Measurements from ENCODE around the gene FSTL4.
A peak's percentile ranks its signal among the peaks of the same experiment; 100 is the strongest.

The FSTL4 gene

DNA sequence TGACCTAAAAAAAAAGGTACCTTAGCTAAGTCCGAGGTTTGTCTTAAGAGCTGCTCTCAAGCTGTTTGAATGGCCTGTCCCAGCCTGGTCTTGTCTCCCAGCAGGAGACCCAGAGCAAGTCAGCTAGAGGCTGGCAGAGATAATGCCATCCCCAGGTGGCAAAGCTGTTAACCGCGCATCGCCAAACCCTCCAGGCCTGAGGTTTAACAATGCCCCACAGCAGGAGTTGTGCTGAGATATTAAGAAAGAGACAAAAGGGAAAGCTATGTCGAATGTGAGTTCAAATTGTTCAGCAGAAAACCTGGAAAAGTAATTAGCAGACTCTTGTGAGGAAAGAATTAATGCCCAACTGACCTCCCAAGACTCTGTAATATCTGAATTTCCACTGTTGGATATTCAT, 187.1 kb downstream of the FSTL4 start:
- Mint-ChIP-seq H3K27ac (no peak overlapping the region), H3K27me3 (peaks cover 37 to 63% of the 10 kb centered on the region in 2 donors), H3K4me1 (ENCODE audit: low read depth in 2 of 2) (peaks cover 9 to 10% of the 10 kb centered on the region in 2 donors), H3K4me3 (no peak overlapping the region), H3K9me3 (no peaks in the 10 kb centered on the region), H3K36me3 (ENCODE audit: insufficient read depth) (no peaks in the 10 kb centered on the region)
- no peak for DNase-seq
- no peak for ATAC-seq (replicated peaks)

DNA sequence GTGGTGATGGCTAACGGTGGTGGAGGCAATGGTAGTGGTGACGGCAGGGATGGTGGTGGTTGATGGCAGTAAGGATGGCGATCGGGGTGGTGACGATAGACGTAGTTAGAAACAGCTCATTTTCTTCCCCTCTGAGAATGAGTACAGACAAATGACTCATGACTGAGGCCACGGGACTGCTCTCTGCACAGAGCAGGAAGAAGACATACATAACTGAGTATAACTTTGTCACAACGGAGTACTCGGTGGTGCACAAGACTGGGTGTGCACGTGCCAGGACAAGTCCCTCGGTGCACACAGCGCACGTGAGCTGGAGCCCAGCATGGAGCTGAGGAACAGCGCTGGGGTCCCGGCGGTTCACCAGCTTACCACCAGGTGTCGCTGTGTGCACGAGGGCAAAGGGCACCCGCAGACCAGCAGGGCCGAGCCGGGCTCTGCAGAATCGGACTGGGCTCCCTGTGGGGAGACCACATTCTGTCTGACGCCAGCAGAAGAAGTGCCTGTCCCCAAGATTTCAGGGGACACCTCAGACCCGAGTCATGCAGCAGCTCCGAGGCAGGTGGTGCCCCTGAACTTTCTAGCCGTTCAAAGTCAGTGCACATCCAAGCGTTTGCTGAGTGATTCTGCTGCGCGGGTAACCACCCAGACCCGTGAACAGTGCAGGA, 188.6 kb downstream of the FSTL4 start:
- Mint-ChIP-seq H3K27ac (peak overlapping the region in 1 of 2 donors; percentile 13), H3K36me3 (ENCODE audit: insufficient read depth) (no peaks in the 10 kb centered on the region), H3K9me3 (no peaks in the 10 kb centered on the region), H3K27me3 (peaks cover 31 to 52% of the 10 kb centered on the region in 2 donors), H3K4me3 (peak overlapping the region in 1 of 2 donors; percentile 45), H3K4me1 (ENCODE audit: low read depth in 2 of 2) (peaks cover 9 to 10% of the 10 kb centered on the region in 2 donors)
- ATAC-seq (replicated peaks) = peak; percentile 87
- peak; percentile 50 to 68 (median 67) for DNase-seq

DNA sequence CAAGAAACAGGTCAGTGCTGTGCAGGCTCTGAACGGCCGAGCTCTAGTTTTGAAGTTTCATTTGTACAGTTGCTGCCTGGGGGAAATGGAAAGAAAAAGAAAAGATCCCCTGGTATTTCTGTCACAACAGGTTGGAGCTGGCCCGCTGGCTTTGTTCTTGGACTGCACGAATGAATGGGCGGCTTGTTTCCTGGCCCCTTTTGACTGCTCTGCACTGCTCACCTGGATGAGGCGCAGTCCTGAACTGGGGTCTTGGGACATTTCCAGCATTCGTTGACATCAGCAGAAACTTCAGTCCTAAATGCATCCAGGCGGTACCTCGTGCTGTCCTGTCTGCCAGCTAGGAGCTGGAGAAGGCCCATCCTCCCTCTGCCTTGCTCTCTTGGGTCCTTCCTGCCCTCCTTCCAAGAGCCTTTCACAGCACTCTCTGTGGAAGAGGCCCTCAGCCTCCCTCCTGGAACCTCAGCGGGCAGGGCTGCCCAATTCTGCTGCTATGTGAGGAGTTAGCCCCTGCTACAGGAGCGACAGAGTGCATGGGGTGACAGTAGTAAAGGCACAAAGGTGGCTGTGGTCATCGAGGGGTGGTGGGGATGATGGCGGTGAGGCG, 189.2 kb downstream of the FSTL4 start:
- H3K36me3 Mint-ChIP-seq (ENCODE audit: insufficient read depth) = no peaks in the 10 kb centered on the region
- peaks cover 31 to 52% of the 10 kb centered on the region in 2 donors for H3K27me3 Mint-ChIP-seq
- ATAC-seq (replicated peaks) = no peak
- H3K27ac Mint-ChIP-seq = peak overlapping the region in 1 of 2 donors; percentile 13
- H3K4me1 Mint-ChIP-seq (ENCODE audit: low read depth in 2 of 2) = peaks cover 9 to 10% of the 10 kb centered on the region in 2 donors
- H3K4me3 Mint-ChIP-seq = no peak overlapping the region
- no peak for DNase-seq
- H3K9me3 Mint-ChIP-seq = no peaks in the 10 kb centered on the region

DNA sequence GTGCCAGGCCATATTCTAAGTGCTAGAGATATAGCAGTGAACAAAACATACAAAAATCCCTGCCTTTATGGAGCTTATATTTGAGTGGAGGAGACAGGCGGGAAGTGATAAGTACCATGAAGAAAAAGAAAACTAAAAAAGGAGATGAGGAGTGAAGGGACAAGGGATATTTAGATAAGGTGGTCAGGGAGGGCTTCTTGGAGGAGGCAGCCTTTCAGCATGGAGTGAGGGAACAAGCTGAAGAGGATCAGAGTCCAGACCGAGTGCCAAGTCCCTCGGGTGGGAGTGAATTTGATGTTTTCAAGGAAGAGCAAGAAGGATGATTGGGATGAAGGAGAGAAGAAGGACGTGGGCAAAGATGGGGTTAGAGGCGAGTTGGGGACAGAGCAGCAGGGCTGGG, 190.5 kb downstream of the FSTL4 start:
- H3K9me3 Mint-ChIP-seq = no peaks in the 10 kb centered on the region
- H3K27me3 Mint-ChIP-seq = peaks cover 40 to 55% of the 10 kb centered on the region in 2 donors
- no peak for DNase-seq
- peaks cover 9 to 10% of the 10 kb centered on the region in 2 donors for H3K4me1 Mint-ChIP-seq (ENCODE audit: low read depth in 2 of 2)
- no peaks in the 10 kb centered on the region for H3K36me3 Mint-ChIP-seq (ENCODE audit: insufficient read depth)
- no peak overlapping the region for H3K27ac Mint-ChIP-seq
- no peak for ATAC-seq (replicated peaks)
- no peak overlapping the region for H3K4me3 Mint-ChIP-seq

DNA sequence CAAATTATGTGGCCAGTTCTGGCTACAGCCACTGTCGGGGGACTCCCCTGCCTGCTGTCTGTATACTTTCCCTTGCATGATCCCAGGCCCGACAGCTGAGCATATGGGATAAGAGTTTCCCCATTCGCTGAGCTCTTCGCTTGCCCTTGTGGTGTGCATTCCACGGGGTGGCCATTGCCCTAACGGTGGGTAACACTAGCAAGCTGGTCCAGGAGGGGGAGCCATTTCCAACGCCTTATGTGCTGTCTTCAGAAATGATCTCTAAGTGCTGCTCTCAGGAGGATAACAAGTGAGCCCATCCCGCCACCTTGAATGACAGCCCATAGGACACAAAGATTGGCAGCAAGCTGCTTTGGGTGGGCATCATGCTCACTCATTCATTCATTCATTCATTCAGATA, 190.9 kb downstream of the FSTL4 start:
- Mint-ChIP-seq H3K27me3 (peaks cover 40 to 55% of the 10 kb centered on the region in 2 donors), H3K36me3 (ENCODE audit: insufficient read depth) (no peaks in the 10 kb centered on the region), H3K4me1 (ENCODE audit: low read depth in 2 of 2) (peaks cover 9 to 10% of the 10 kb centered on the region in 2 donors), H3K27ac (no peak overlapping the region), H3K9me3 (no peaks in the 10 kb centered on the region), H3K4me3 (no peak overlapping the region)
- ATAC-seq (replicated peaks) (no peak), DNase-seq (no peak)

DNA sequence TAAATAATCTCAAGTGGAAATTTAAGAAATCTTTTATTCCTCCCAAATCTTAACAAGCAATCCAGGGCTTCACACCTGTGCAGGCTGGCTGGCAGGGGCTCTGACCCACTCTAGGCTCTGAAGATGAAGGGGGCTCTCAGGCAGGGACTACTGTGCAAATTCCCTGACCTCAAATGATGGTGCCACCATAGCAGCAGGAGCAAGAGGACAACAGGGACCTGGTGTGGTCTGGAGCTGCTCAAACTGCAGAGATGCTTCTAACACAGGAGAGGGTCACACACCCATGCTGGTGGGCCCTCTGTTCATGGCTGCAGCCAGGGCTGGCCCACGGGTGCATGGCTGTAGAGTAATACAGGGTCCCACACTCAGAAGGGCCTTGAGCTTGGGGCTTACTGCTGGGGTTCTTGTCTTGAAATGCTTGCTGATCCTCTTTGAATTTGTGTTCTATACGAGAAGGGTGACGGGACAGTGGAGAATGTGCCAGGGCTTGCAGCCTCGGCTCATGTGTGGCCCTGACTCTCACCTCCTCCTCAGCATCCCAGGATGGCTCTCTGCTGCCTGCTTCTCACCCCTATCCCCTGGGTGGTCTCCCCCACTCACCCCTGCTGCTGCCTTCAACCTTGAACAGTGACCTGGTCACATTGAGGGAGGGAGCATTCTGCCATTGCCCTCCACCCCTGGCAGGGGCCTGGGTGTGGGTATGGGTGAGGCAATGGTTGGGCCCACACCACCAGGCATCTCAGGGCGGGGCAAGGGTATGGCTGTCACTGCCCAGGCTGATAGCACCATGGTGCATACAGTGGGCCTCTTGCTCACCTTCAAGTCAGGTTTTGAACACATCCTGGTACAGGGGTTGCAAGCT, 191.7 kb downstream of the FSTL4 start:
- H3K27ac Mint-ChIP-seq = no peak overlapping the region
- H3K27me3 Mint-ChIP-seq = peaks cover 41 to 55% of the 10 kb centered on the region in 2 donors
- ATAC-seq (replicated peaks) = no peak
- peaks cover 9 to 10% of the 10 kb centered on the region in 2 donors for H3K4me1 Mint-ChIP-seq (ENCODE audit: low read depth in 2 of 2)
- no peaks in the 10 kb centered on the region for H3K36me3 Mint-ChIP-seq (ENCODE audit: insufficient read depth)
- H3K9me3 Mint-ChIP-seq = no peaks in the 10 kb centered on the region
- H3K4me3 Mint-ChIP-seq = no peak overlapping the region
- no peak for DNase-seq

DNA sequence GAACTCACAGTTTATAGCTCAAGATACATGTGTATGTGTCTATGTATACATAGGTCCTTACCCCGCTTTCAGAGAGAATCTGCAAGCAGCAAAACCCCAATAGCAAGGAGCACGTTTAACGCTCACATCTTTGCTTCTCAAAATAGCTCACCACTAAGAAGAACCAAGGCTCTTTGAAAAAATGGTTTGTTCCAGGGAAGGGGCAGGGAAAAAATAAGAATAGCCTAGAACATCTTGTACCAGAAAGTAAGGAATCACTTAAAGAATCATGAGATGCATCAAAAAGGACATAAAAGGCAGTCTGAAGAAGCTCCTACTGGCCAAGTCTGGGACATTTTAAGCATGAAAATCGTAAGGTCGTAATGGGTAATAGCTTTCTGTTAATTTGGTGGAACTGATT, 196.4 kb downstream of the FSTL4 start:
- Mint-ChIP-seq H3K27ac (no peak overlapping the region), H3K27me3 (peaks cover 56 to 66% of the 10 kb centered on the region in 2 donors), H3K4me1 (ENCODE audit: low read depth in 2 of 2) (no peaks in the 10 kb centered on the region), H3K4me3 (no peak overlapping the region), H3K9me3 (no peaks in the 10 kb centered on the region), H3K36me3 (ENCODE audit: insufficient read depth) (no peaks in the 10 kb centered on the region)
- no peak for ATAC-seq (replicated peaks)
- DNase-seq = no peak

DNA sequence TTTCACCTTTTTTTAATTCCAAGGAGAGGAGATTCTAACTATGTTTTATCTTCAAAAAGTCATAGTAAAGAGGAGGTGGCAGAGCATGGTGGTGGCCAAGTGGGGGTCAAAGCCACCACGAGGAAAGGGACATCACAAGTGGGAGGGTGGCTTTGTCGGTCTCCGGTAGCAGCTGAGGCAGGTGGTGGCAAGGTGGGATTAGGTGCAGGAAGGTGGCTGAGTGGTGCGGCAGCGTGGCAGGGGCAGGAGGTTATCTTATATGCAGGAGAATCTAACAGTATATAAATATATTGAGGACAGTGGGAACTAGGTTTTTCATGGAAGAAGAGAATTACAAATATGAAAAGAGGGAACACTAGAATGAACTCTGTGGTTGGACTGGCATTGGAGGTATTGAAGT, 196.8 kb downstream of the FSTL4 start:
- no peaks in the 10 kb centered on the region for H3K36me3 Mint-ChIP-seq (ENCODE audit: insufficient read depth)
- no peaks in the 10 kb centered on the region for H3K4me1 Mint-ChIP-seq (ENCODE audit: low read depth in 2 of 2)
- H3K27ac Mint-ChIP-seq = no peak overlapping the region
- DNase-seq = no peak
- H3K9me3 Mint-ChIP-seq = no peaks in the 10 kb centered on the region
- H3K27me3 Mint-ChIP-seq = peaks cover 60 to 67% of the 10 kb centered on the region in 2 donors
- no peak for ATAC-seq (replicated peaks)
- H3K4me3 Mint-ChIP-seq = no peak overlapping the region

DNA sequence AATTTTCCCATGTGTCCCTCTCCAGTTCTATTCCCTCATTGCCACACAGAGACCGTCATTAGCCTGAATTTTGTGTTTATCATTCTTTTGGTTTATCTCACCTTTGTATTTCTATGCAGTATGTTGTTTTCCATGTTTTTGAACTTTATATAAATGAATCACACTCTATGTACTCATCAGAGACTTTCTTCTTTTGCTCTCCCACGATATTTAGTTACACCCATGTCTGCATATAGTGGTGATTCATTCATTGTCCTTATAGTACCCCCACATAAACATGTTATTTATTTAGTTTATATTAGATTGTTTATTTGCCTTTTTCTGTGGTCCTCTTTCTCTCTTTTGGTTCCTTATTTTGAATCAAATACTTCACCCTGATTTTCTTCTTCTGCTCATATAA, 199.7 kb downstream of the FSTL4 start:
- Mint-ChIP-seq H3K27ac (no peak overlapping the region), H3K4me1 (ENCODE audit: low read depth in 2 of 2) (no peaks in the 10 kb centered on the region), H3K4me3 (no peak overlapping the region), H3K36me3 (ENCODE audit: insufficient read depth) (no peaks in the 10 kb centered on the region), H3K27me3 (peaks cover 63 to 73% of the 10 kb centered on the region in 2 donors), H3K9me3 (no peaks in the 10 kb centered on the region)
- DNase-seq (no peak), ATAC-seq (replicated peaks) (no peak)

DNA sequence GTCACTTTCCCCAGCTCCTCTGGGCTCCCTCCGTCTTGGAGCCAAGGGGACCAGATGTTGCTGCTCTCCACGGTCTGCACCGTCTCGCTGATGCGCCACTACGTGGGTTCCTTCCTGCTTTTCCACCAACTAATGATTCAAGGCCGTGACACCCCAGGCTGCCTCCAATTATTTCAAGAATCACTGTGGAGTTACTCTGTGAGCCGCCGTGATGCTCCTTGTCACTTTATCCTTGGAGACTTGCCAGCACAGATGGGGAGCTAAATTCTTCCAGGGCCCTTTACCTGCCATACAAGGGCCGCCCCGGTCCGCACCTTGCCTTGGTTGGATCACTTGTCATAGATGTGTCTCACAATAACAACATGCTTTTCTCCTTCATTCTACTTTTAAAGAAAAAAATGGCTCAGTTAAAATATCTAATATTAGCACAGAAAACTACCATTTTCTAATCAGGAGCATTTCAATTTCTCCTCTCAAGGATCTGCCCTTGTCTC, 202.0 kb downstream of the FSTL4 start:
- no peaks in the 10 kb centered on the region for H3K36me3 Mint-ChIP-seq (ENCODE audit: insufficient read depth)

DNA sequence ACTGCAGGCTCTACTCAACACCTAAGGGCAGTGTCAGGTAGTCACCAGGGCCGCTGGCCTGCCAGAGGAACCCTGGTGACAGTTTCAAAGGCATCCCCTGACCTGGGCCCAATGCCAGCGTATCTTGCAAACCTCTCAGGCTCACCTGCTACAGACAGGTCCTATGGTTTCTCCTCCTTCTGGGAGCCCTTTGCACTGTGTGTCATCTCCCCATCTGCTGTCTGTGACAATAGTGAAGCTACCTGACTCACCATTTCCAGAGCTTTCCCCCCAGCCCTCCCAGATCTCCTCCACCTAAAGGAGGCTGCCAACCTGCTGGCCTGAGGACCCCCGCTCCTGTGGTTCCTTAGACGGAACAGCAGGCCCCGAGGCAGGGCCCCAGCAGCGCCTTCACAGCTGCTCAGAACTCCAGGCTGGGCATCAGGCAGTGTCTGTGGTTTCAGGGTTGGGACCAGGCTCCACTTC, 203.1 kb downstream of the FSTL4 start:
- no peak overlapping the region for H3K27ac Mint-ChIP-seq
- H3K4me3 Mint-ChIP-seq = no peak overlapping the region
- ATAC-seq (replicated peaks) (no peak), DNase-seq (no peak)
- H3K27me3 Mint-ChIP-seq = peaks cover 36 to 49% of the 10 kb centered on the region in 2 donors
- no peaks in the 10 kb centered on the region for H3K9me3 Mint-ChIP-seq
- no peaks in the 10 kb centered on the region for H3K4me1 Mint-ChIP-seq (ENCODE audit: low read depth in 2 of 2)
- H3K36me3 Mint-ChIP-seq (ENCODE audit: insufficient read depth) = no peaks in the 10 kb centered on the region

More for the DNA sequence above, 202.0 kb downstream of the FSTL4 start:
- ATAC-seq (replicated peaks) = no peak
- H3K27ac Mint-ChIP-seq = no peak overlapping the region
- H3K4me3 Mint-ChIP-seq = no peak overlapping the region
- peaks cover 40 to 50% of the 10 kb centered on the region in 2 donors for H3K27me3 Mint-ChIP-seq
- no peak for DNase-seq
- H3K4me1 Mint-ChIP-seq (ENCODE audit: low read depth in 2 of 2) = no peaks in the 10 kb centered on the region
- H3K9me3 Mint-ChIP-seq = no peaks in the 10 kb centered on the region

DNA sequence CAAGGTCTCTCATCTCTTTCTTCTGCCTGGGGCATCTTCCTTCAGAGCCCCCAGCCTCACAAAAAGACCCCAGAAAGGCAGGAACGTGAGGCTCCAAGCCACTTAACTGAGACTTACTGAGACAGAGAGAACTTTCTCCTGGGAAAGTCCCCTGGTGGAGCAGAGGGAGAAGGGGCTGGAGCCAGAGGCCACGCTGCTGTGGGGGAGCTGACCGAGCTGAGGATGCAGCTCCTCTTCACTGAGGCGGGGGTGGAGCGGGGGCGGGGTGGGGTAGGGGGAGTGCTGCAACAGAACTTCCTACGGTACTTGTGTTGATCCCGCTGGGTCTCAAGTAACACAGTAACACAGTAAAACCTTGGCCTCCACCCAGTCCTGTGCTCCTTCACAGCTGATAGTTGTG, 204.0 kb downstream of the FSTL4 start:
- no peak for ATAC-seq (replicated peaks)
- no peaks in the 10 kb centered on the region for H3K9me3 Mint-ChIP-seq
- no peaks in the 10 kb centered on the region for H3K36me3 Mint-ChIP-seq (ENCODE audit: insufficient read depth)
- H3K4me1 Mint-ChIP-seq (ENCODE audit: low read depth in 2 of 2) = no peaks in the 10 kb centered on the region
- H3K27me3 Mint-ChIP-seq = peaks cover 27 to 44% of the 10 kb centered on the region in 2 donors
- H3K4me3 Mint-ChIP-seq = no peak overlapping the region
- DNase-seq = no peak
- no peak overlapping the region for H3K27ac Mint-ChIP-seq

DNA sequence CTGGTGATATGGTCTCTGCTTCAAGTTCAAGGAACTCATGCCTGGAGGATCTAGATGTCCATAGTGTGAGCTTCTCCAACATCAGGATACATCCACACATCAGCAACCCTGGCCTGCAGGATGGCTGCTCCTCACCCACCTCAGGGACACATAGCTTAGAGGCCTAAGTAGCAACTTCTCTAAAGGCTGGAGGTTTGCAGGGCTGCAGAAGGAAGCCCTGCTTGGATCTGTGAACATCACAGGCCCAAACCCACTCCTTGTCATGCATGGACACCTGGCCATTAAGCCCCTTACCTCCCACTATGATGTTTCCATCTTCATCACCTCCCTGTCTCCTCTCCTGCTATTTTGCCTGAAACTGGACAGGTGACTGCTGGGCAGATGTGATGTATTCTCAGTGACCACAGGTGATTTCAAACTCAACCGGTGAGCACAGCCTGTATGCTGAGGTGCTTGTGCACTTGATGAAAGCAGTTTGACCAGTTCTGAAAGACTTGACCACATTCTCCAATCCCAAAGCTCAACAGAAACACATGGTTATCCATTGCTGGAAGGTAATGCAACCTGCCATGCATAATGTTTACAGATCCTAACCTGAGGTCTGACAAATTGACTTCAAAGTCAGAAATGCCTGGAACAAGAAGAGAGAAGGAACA, 205.2 kb downstream of the FSTL4 start:
- Mint-ChIP-seq H3K4me1 (ENCODE audit: low read depth in 2 of 2) (no peaks in the 10 kb centered on the region), H3K27ac (no peak overlapping the region), H3K4me3 (no peak overlapping the region)

More for the DNA sequence above, 205.2 kb downstream of the FSTL4 start:
- Mint-ChIP-seq H3K27me3 (peaks cover 16 to 36% of the 10 kb centered on the region in 2 donors), H3K36me3 (ENCODE audit: insufficient read depth) (no peaks in the 10 kb centered on the region), H3K9me3 (no peaks in the 10 kb centered on the region)
- no peak for DNase-seq
- no peak for ATAC-seq (replicated peaks)
